ENCODE measurements around the gene C6orf120. TPM values are rescaled to one million over a fixed set of nuclear protein-coding genes. Genes with fewer than 3 reads are reported as not detected.

The C6orf120 gene
- total RNA-seq: 10 to 100 TPM; 19.3 to 20.3 TPM

- peaks cover 21% of the 10 kb centered on the region for H3K36me3 Mint-ChIP-seq
- H3K9me3 Mint-ChIP-seq (ENCODE audit: low read depth): no peaks in the 10 kb centered on the region
- ATAC-seq (peak; percentile 94), DNase-seq (peak; percentile 97)
- H3K4me1 Mint-ChIP-seq: peaks cover 49% of the 10 kb centered on the region
- H3K27ac Mint-ChIP-seq: peak within 1 kb of the TSS; percentile 94
- no peaks in the 10 kb centered on the region for H3K27me3 Mint-ChIP-seq
- CTCF ChIA-PET: interaction anchor here (0.6 to 6.0 kb wide), 5 partner anchors 9 to 197 kb away, joined by 3 to 37 read pairs (median 5); no protein-coding TSS in a partner anchor
- H3K4me3 Mint-ChIP-seq: peak within 1 kb of the TSS; percentile 92
Measured at GRCh38 chr6:169701954-169702839, at the start of gene C6orf120, which contains the start of gene WDR27. TSS of gene C6orf120 (plus strand) at chr6:169702126. CDS start at chr6:169702460, 334 bp downstream. TSS of gene WDR27 (minus strand) at chr6:169702029. CDS start at chr6:169689005, 13,024 bp downstream.

DNA sequence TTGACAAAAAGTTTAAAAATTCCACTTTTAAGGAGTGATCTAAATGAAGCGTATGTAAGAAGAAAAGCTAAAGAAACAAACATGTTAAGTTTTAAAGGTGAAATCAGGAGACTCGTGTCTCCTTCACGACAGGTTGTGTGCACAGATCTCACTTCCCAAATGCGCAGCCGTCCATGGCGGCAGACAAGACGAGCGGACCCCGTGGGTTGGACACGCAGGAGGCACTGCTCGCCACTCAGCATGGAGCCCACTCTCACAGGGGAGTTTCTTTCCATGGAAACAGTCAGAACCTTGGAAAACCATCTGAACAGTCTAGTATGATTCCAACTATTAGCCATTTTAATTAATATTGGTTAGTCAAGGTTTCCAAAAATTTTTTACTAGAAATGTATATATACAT lies 49.0 kb upstream of the C6orf120 start:
- Mint-ChIP-seq H3K4me3 (no peak overlapping the region), H3K27me3 (no peaks in the 10 kb centered on the region), H3K4me1 (peaks cover 9% of the 10 kb centered on the region), H3K36me3 (peaks cover 3% of the 10 kb centered on the region), H3K9me3 (ENCODE audit: low read depth) (no peaks in the 10 kb centered on the region), H3K27ac (no peak overlapping the region)
- ATAC-seq (no peak), DNase-seq (no peak)
- CTCF ChIA-PET: interaction anchor here (0.5 kb wide), 1 partner anchor 66 kb away, joined by 3 read pairs; no protein-coding TSS in a partner anchor

GRCh38 chr6:169653691-169654090 lies 48.2 kb upstream of the C6orf120 start:
- Mint-ChIP-seq H3K9me3 (ENCODE audit: low read depth) (no peaks in the 10 kb centered on the region), H3K4me1 (peaks cover 9% of the 10 kb centered on the region), H3K27ac (no peak overlapping the region), H3K4me3 (no peak overlapping the region), H3K36me3 (peaks cover 3% of the 10 kb centered on the region), H3K27me3 (no peaks in the 10 kb centered on the region)
- no peak for ATAC-seq
- no peak for DNase-seq
- CTCF ChIA-PET: interaction anchor here (1.9 kb wide), 1 partner anchor 142 kb away, joined by 6 read pairs; no protein-coding TSS in a partner anchor

DNA sequence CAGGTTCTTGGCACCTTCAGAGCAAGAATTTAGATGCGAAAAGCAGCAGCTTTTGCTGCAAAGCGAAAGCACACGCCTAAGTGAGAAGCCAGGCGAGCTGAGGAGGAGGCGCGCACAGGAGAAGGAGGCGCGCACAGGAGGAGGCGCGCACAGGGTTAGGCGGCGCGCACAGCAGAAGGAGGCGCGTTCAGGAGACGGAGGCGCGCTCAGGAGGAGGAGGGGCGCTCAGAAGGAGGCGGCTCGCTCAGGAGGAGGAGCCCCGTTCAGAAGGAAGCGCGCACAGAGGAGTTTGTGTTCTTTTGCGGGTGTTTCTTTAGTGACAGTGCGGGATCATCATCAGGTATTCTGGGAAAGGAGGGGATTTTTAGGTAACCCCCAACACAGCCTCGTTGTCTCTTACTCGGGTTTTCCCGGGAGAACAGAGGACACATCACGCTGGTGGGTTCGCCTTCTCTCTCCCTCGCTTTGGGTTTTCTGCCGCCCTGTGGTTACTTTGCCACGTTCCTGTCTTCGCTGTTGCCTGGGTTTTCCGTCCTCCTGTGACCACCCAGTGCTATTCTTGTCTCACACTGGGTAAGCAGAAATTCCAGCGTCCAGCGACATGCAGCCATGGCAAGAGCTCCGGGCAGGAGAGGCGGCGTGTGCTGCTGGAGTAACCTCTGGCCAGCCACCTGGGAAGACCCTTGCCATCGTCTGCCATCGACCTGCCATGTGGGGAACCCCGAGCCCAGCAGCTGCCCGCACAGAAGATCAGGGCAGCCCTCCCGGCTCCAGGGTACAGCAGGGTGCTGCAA lies 47.1 kb upstream of the C6orf120 start:
- peaks cover 9% of the 10 kb centered on the region for H3K4me1 Mint-ChIP-seq
- ATAC-seq (peak; percentile 97), DNase-seq (peak; percentile 82)
- H3K9me3 Mint-ChIP-seq (ENCODE audit: low read depth): no peaks in the 10 kb centered on the region
- H3K36me3 Mint-ChIP-seq: peaks cover 3% of the 10 kb centered on the region
- CTCF ChIA-PET: interaction anchor here (1.9 kb wide), 1 partner anchor 143 kb away, joined by 6 read pairs; no protein-coding TSS in a partner anchor
- no peaks in the 10 kb centered on the region for H3K27me3 Mint-ChIP-seq
- H3K27ac Mint-ChIP-seq: peak overlapping the region; percentile 87
- H3K4me3 Mint-ChIP-seq: peak overlapping the region; percentile 85

GRCh38 chr6:169656546-169657283 lies 45.2 kb upstream of the C6orf120 start:
- CTCF ChIA-PET: no interaction called here

DNA sequence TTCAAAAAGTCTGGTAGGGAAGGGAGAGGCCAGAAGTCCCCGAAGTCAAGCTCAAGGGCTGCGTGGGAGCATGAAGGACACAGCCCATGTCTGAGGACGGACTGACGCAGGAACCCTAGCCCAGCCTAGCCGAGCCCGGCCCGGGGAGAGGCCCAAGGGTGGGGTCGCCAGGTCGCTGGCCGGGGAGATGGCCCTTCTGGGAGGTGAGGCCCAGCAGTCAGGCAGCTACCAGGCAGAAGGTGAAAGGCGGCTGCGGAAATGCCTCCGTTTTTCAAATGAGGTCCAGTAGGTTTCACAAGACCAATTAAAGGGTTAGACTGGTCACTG lies 44.7 kb upstream of the C6orf120 start:
- Mint-ChIP-seq H3K27ac (no peak overlapping the region), H3K4me1 (peaks cover 9% of the 10 kb centered on the region), H3K36me3 (peaks cover 4% of the 10 kb centered on the region)

More at GRCh38 chr6:169656546-169657283, 45.2 kb upstream of the C6orf120 start:
- DNase-seq (no peak), ATAC-seq (no peak)
- peaks cover 9% of the 10 kb centered on the region for H3K4me1 Mint-ChIP-seq
- no peaks in the 10 kb centered on the region for H3K27me3 Mint-ChIP-seq
- H3K4me3 Mint-ChIP-seq: no peak overlapping the region
- no peaks in the 10 kb centered on the region for H3K9me3 Mint-ChIP-seq (ENCODE audit: low read depth)
- H3K27ac Mint-ChIP-seq: no peak overlapping the region
- H3K36me3 Mint-ChIP-seq: peaks cover 4% of the 10 kb centered on the region

DNA sequence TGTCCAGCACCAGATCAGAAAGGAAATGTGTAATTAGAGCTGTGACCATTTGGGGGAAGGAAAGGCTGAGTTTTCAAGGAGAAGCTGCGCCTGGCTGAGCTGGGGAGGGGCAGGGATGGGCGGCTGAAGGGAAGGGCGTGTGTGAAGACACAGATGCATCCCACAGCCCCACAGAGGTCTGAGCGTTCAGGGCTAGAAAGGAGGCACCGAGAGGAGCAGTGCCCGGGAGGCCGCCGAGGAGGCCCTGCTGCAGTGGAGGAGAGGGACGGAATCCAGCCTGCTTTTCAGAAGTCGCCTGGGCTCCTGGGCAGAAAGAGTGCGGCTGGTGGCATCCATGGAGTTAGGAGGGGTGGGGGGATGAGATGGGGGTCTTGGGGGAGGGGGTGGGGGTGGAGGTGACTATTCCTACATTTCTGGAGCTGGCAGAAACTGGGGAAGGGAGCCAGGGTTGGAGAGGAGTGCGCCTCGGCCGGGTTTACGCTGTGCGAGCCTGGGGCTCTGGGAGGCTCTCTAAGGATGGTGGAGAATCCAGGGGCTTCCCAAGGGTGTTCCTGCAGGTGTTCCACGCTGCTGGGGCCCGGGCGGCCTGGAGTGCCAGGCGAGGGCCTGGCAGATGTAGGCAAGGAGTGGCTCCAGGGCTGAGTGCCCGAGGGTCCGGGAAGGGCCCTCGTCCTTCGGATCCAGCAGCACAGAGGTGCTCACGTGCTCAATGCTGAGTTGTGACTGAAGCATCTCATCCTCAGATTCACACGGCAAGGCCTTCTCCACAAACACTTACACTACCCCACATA lies 41.9 kb upstream of the C6orf120 start:
- no peak for ATAC-seq
- Mint-ChIP-seq H3K4me1 (peaks cover 4% of the 10 kb centered on the region), H3K4me3 (no peak overlapping the region), H3K9me3 (ENCODE audit: low read depth) (no peaks in the 10 kb centered on the region), H3K27ac (no peak overlapping the region), H3K36me3 (peaks cover 8% of the 10 kb centered on the region), H3K27me3 (no peaks in the 10 kb centered on the region)
- DNase-seq: no peak
- CTCF ChIA-PET: no interaction called here

More for the DNA sequence above, 44.7 kb upstream of the C6orf120 start:
- CTCF ChIA-PET: no interaction called here
- H3K9me3 Mint-ChIP-seq (ENCODE audit: low read depth): no peaks in the 10 kb centered on the region
- no peaks in the 10 kb centered on the region for H3K27me3 Mint-ChIP-seq
- no peak for DNase-seq
- H3K4me3 Mint-ChIP-seq: no peak overlapping the region
- no peak for ATAC-seq

DNA sequence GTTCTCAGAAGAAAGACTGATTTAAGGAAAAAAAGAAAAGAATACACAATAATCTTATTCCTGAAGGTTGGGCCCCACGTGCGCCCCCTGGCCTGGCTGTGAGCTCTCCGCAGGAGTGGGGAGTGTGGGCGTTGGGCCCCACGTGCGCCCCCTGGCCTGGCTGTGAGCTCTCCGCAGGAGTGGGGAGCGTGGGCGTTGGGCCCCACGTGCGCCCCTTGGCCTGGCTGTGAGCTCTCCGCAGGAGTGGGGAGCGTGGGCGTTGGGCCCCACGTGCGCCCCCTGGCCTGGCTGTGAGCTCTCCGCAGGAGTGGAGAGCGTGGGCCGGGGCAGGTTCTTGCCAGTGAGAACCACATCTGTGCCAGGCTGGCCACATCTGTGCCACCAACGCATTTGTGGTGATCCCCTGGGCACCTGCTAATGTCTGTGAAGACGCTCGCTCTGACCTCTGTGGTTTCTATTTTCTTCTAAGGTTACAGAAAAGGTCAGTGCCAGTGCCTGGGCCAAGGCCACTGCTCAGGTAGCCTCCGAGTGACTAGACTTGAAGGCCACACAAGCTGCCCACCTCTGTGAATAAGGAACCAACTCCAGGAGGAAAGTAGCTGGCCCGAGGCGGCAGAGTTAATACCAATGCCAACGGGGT lies 41.1 kb upstream of the C6orf120 start:
- H3K27me3 Mint-ChIP-seq: no peaks in the 10 kb centered on the region
- CTCF ChIA-PET: no interaction called here
- ATAC-seq: no peak
- DNase-seq: no peak
- no peak overlapping the region for H3K27ac Mint-ChIP-seq
- peaks cover 8% of the 10 kb centered on the region for H3K36me3 Mint-ChIP-seq
- H3K4me3 Mint-ChIP-seq: no peak overlapping the region
- H3K9me3 Mint-ChIP-seq (ENCODE audit: low read depth): no peaks in the 10 kb centered on the region
- H3K4me1 Mint-ChIP-seq: no peaks in the 10 kb centered on the region

DNA sequence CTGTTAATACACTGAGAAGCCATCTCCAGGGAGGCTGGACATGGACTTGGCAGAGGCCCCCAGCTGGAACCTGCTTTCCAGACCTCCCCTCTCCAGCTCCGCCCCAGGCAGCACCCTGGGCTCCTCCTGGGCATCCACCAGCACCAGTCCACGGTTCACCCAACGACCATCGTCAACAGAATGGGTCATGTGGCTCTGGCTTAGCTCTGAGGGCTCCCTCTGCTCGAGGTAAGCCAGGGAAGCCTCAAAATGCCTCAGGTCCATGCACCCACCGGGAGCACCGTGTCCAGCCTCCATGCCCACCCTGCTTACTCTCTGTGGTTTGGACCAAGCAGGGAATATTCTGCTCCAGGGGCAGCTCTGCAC lies 40.6 kb upstream of the C6orf120 start:
- no peaks in the 10 kb centered on the region for H3K27me3 Mint-ChIP-seq
- H3K4me1 Mint-ChIP-seq: no peaks in the 10 kb centered on the region
- no peak overlapping the region for H3K27ac Mint-ChIP-seq
- H3K4me3 Mint-ChIP-seq: no peak overlapping the region
- H3K9me3 Mint-ChIP-seq (ENCODE audit: low read depth): no peaks in the 10 kb centered on the region
- H3K36me3 Mint-ChIP-seq: peaks cover 5% of the 10 kb centered on the region
- no peak for DNase-seq
- CTCF ChIA-PET: no interaction called here
- ATAC-seq: no peak

DNA sequence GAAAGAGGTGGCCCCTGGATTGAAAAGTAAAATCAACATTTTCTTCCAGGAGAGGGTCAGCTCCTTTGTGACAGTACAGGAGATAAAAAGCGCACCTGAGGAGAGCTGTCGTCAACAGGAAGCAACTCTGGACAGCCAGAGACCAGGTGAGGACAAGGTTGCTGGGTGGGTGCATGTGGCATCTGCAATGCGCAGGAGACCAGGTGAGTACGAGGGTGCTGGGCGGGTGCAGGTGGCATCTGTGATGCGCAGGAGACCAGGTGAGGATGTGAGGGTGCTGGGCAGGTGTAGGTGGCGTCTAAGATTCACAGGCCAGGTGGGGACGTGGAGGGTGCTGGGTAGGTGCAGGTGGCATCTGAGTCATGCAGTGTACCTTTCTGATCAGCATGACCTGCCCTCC lies 38.5 kb upstream of the C6orf120 start:
- Mint-ChIP-seq H3K27ac (no peak overlapping the region), H3K36me3 (peaks cover 5% of the 10 kb centered on the region), H3K9me3 (ENCODE audit: low read depth) (no peaks in the 10 kb centered on the region), H3K4me1 (no peaks in the 10 kb centered on the region), H3K4me3 (no peak overlapping the region), H3K27me3 (no peaks in the 10 kb centered on the region)
- CTCF ChIA-PET: no interaction called here
- DNase-seq (no peak), ATAC-seq (no peak)

DNA sequence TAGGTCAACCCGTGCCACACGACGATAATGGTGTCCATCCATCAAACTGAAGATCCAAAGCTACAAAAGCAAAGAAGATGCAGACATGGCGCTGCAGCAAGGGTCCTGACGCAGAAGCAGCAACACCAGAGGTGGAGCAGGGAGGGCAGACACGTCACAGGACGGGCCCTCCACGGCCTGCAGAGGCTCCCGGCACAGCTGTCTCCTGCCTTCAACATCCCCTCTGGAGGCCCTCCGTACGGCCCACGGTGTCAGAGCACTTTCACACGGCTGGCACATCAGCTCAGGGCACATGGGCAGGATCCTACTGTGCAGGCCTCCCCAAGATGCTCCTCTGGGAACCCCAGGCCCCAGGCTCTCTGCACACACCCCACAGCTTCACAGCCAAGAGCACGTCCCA lies 37.7 kb upstream of the C6orf120 start:
- Mint-ChIP-seq H3K4me3 (no peak overlapping the region), H3K27ac (no peak overlapping the region), H3K9me3 (ENCODE audit: low read depth) (no peaks in the 10 kb centered on the region), H3K36me3 (peaks cover 5% of the 10 kb centered on the region), H3K4me1 (peaks cover 1% of the 10 kb centered on the region), H3K27me3 (no peaks in the 10 kb centered on the region)
- CTCF ChIA-PET: no interaction called here
- ATAC-seq: no peak
- DNase-seq: no peak

DNA sequence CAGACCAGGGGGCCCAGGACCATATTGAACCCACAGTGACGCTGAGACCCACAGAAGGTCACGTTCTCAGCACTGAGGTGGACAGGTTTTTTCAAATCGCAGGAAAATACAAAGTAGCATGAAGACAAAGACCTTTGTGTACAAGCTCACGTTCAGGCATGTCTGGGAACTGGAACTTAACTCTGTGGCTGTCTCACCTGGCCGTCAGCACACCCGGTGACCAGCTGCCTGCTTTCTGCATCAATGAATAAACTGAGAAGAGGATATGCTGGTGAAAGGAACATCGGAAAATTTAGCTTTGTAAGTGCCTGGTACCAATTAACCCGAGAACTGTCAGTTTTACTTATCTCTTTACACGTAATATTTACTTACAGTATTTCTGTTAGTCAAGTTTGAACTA lies 36.6 kb upstream of the C6orf120 start:
- ATAC-seq: no peak
- CTCF ChIA-PET: no interaction called here
- no peak overlapping the region for H3K27ac Mint-ChIP-seq
- peaks cover 6% of the 10 kb centered on the region for H3K36me3 Mint-ChIP-seq
- H3K4me1 Mint-ChIP-seq: peaks cover 10% of the 10 kb centered on the region
- no peaks in the 10 kb centered on the region for H3K9me3 Mint-ChIP-seq (ENCODE audit: low read depth)
- no peaks in the 10 kb centered on the region for H3K27me3 Mint-ChIP-seq
- no peak for DNase-seq
- no peak overlapping the region for H3K4me3 Mint-ChIP-seq

Measured in activated CD8-positive, alpha-beta memory T cell treated with anti-CD3 and anti-CD28 coated beads, Interleukin-2, amount 10 ng/mL, durations not matched to agents 7 days and 5 days (primary cell).